ENCODE measurements around the gene FYB2. TPM values are rescaled to one million over a fixed set of nuclear protein-coding genes. Genes with fewer than 3 reads are reported as not detected.

Gene FYB2
- total RNA-seq, 1 experiment from 2014 or later, result 0.48 TPM

GRCh38 chr1:56688522-56689026 lies 130.6 kb downstream of the FYB2 start:
- H2BK120ac ChIP-seq (ENCODE audit: low read depth, low read length, poor library complexity, severe bottlenecking), result no peak overlapping the region
- no peaks in the 10 kb centered on the region for H3K79me2 ChIP-seq (ENCODE audit: insufficient read depth, low read length)
- Mint-ChIP-seq H3K9me3 (no peaks in the 10 kb centered on the region), H3K27ac (peak overlapping the region in 2 of 3 experiments; percentile 3 to 71; a peak in 3 of 7 replicates), H3K36me3 (ENCODE audit: insufficient read depth in 1 of 3, low read depth in 3 of 3) (no peaks in the 10 kb centered on the region), H3K27me3 (ENCODE audit: low read depth) (no peaks in the 10 kb centered on the region), H3K4me3 (no peak overlapping the region), H3K4me1 (peaks cover 3 to 5% of the 10 kb centered on the region in 2 experiments; a peak in 3 of 4 replicates)
- no peak overlapping the region for H4K8ac ChIP-seq (replicated peaks; ENCODE audit: insufficient read length, low read depth, low read length)
- peak overlapping the region; percentile 62 for H3K27ac ChIP-seq (ENCODE audit: insufficient read length, low read depth, low read length)
- H3K9me3 ChIP-seq (ENCODE audit: control insufficient read depth, low read depth, low read length), result no peaks in the 10 kb centered on the region
- H3K27me3 ChIP-seq (ENCODE audit: insufficient read depth, low read length), result no peaks in the 10 kb centered on the region
- H3K18ac ChIP-seq (ENCODE audit: insufficient read length, low read depth, low read length), result no peak overlapping the region
- H3K9ac ChIP-seq (ENCODE audit: extremely low read depth, insufficient read length, low read length), result no peak overlapping the region
- no peak overlapping the region for H2AFZ ChIP-seq (ENCODE audit: low read length)
- no peaks in the 10 kb centered on the region for H3K79me1 ChIP-seq (ENCODE audit: insufficient read depth, low read depth, low read length, poor library complexity, severe bottlenecking)
- no peak overlapping the region for H2BK15ac ChIP-seq (ENCODE audit: low read depth, low read length)
- H3T11ph ChIP-seq (ENCODE audit: low read length), result no peak overlapping the region
- TF ChIP-seq, protein P1, sequence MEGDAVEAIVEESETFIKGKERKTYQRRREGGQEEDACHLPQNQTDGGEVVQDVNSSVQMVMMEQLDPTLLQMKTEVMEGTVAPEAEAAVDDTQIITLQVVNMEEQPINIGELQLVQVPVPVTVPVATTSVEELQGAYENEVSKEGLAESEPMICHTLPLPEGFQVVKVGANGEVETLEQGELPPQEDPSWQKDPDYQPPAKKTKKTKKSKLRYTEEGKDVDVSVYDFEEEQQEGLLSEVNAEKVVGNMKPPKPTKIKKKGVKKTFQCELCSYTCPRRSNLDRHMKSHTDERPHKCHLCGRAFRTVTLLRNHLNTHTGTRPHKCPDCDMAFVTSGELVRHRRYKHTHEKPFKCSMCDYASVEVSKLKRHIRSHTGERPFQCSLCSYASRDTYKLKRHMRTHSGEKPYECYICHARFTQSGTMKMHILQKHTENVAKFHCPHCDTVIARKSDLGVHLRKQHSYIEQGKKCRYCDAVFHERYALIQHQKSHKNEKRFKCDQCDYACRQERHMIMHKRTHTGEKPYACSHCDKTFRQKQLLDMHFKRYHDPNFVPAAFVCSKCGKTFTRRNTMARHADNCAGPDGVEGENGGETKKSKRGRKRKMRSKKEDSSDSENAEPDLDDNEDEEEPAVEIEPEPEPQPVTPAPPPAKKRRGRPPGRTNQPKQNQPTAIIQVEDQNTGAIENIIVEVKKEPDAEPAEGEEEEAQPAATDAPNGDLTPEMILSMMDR (conservative IDR thresholded peaks at IDR 0.05), result no peak
- no peak overlapping the region for H3K56ac ChIP-seq (ENCODE audit: insufficient read length, low read depth, low read length)
- H3K14ac ChIP-seq (ENCODE audit: insufficient read depth, low read length), result no peak overlapping the region
- DNase-seq, result no peak
- H3K23me2 ChIP-seq (ENCODE audit: insufficient read length, low read depth, low read length, poor library complexity, severe bottlenecking), result no peaks in the 10 kb centered on the region
- no CpG with 5 or more reads among the region's 3 CpGs for WGBS (ENCODE audit: extremely low coverage, insufficient read length, low lambda C conversion rate)
- H2BK5ac ChIP-seq (ENCODE audit: insufficient read length, low read length), result no peak overlapping the region
- H2BK20ac ChIP-seq (ENCODE audit: low read depth, low read length, poor library complexity, severe bottlenecking), result no peak overlapping the region
- no peaks in the 10 kb centered on the region for H3K4me1 ChIP-seq (ENCODE audit: insufficient read depth, low read length)
- H3K4ac ChIP-seq (ENCODE audit: low read depth, low read length), result no peak overlapping the region
- no peak overlapping the region for H2BK12ac ChIP-seq (ENCODE audit: insufficient read length, low read depth, low read length)
- no peak overlapping the region for H3K23ac ChIP-seq (ENCODE audit: insufficient read length, low read depth, low read length)
- no peak overlapping the region for H4K5ac ChIP-seq (ENCODE audit: insufficient read length, low read depth, low read length)
- H4K91ac ChIP-seq (ENCODE audit: insufficient read length, low read depth, low read length), result no peak overlapping the region
- no peak overlapping the region for H3K4me2 ChIP-seq (ENCODE audit: insufficient read depth, insufficient read length, low read length)
- H4K20me1 ChIP-seq (ENCODE audit: control insufficient read depth, insufficient read depth, insufficient read length), result no peaks in the 10 kb centered on the region
- H2AK5ac ChIP-seq (ENCODE audit: insufficient read length, low read length), result no peak overlapping the region

Data from H9 (cell line).